H1 (cell line): ENCODE results near the gene LEMD1.

Source experiments
- BRCA1 ChIP-seq: IDR thresholded peaks from 2 replicates; pipeline ENCODE4 v1.6.1; 2012; ENCODE audit warnings: low read depth, low read length, improper control_type of control experiment
- CEBPB ChIP-seq: IDR thresholded peaks from 2 replicates; pipeline ENCODE4 v1.6.1; 2012; ENCODE audit warnings: low read depth, low read length
- EP300 ChIP-seq, 2 experiments: IDR thresholded peaks; 1 replicate in 1 of 2; 2 replicates in 1 of 2; pipeline ENCODE4 v1.6.1; 2011 to 2012; ENCODE audit warnings: low read depth in 2 of 2, low read length in 2 of 2, mild to moderate bottlenecking in 2 of 2, borderline replicate concordance in 1 of 2, inconsistent platforms in 1 of 2, moderate library complexity in 1 of 2
- KDM1A ChIP-seq: fragments of 200-600, 300-600 bp; sonication (generic); IDR thresholded peaks from 2 replicates; pipeline ENCODE4 v1.7.1; 2016; ENCODE audit warnings: mild to moderate bottlenecking, low read length, borderline replicate concordance
- MAFK ChIP-seq: IDR thresholded peaks from 2 replicates; pipeline ENCODE4 v1.6.1; 2012; ENCODE audit warnings: low read depth, mild to moderate bottlenecking, improper control_type of control experiment, low read length
- POLR2AphosphoS5 ChIP-seq: IDR thresholded peaks from 2 replicates; pipeline ENCODE4 v1.6.1; 2011; ENCODE audit warnings: low read depth, low read length
- RFX5 ChIP-seq: IDR thresholded peaks from 2 replicates; pipeline ENCODE4 v1.6.1; 2011; ENCODE audit warnings: low read depth, low read length, improper control_type of control experiment, borderline replicate concordance
- TAF1 ChIP-seq: IDR thresholded peaks from 2 replicates; pipeline ENCODE4 v1.6.1; 2011; ENCODE audit warnings: mild to moderate bottlenecking, low read depth, low read length
- YY1 ChIP-seq: IDR thresholded peaks from 2 replicates; pipeline ENCODE4 v1.6.1; 2011; ENCODE audit warnings: low read depth, mild to moderate bottlenecking, low read length
- TF ChIP-seq, protein P1 (sequence below), 3 experiments: IDR thresholded peaks; 1 replicate in 2 of 3; 2 replicates in 1 of 3; pipeline versions ENCODE4 v1.5.1 to v1.6.1; 2011; ENCODE audit warnings: low read length in 3 of 3, mild to moderate bottlenecking in 3 of 3, inconsistent platforms in 2 of 3, low read depth in 1 of 3, moderate library complexity in 1 of 3; ENCODE audit not compliant: insufficient read depth in 1 of 3; ENCODE audit errors: control extremely low read depth in 1 of 3

DNA sequence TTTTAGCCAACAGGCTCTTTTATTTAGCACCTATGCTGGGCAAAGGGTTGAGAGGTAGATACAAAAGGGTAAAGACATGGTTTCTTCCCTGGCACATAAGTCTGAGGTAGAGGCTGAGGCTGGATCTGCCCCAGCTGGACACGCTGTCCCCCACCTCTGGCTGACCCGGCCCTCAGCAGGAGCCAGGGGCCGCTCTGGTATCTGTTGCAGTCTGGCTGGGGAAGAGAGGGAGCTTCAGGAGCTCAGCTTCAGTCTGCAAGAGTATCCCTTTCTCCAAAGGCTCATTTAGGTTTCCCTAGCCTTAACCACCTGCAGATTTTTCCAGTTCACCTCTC lies 19.8 kb upstream of the LEMD1 start:
- no peak for TF ChIP-seq EP300 (IDR thresholded peaks at IDR 0.05; ENCODE audit: borderline replicate concordance in 1 of 2, low read depth in 2 of 2, low read length in 2 of 2)
- TF ChIP-seq, protein P1, sequence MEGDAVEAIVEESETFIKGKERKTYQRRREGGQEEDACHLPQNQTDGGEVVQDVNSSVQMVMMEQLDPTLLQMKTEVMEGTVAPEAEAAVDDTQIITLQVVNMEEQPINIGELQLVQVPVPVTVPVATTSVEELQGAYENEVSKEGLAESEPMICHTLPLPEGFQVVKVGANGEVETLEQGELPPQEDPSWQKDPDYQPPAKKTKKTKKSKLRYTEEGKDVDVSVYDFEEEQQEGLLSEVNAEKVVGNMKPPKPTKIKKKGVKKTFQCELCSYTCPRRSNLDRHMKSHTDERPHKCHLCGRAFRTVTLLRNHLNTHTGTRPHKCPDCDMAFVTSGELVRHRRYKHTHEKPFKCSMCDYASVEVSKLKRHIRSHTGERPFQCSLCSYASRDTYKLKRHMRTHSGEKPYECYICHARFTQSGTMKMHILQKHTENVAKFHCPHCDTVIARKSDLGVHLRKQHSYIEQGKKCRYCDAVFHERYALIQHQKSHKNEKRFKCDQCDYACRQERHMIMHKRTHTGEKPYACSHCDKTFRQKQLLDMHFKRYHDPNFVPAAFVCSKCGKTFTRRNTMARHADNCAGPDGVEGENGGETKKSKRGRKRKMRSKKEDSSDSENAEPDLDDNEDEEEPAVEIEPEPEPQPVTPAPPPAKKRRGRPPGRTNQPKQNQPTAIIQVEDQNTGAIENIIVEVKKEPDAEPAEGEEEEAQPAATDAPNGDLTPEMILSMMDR (IDR thresholded peaks at IDR 0.05; ENCODE audit: control extremely low read depth in 1 of 3, insufficient read depth in 1 of 3, low read depth in 1 of 3, low read length in 3 of 3) = no peak
- no peak for TF ChIP-seq RFX5
- TF ChIP-seq MAFK = no peak
- TF ChIP-seq YY1 = no peak
- no peak for TF ChIP-seq KDM1A
- TF ChIP-seq BRCA1 = no peak
- no peak for TF ChIP-seq POLR2AphosphoS5
- no peak for TF ChIP-seq TAF1
- no peak for TF ChIP-seq CEBPB
